ENCODE results near the gene FAM72D.
"Not testable (repeated sequence)": the region's sequence is repeated elsewhere in the genome, so short reads cannot be mapped to it uniquely, and the experiment has no call there.

The FAM72D gene

GRCh38 chr1:145094655-145095211 lies 1.0 kb upstream of the FAM72D start:
- WGBS (ENCODE audit: insufficient coverage): no CpG with 5 or more reads among the region's 46 CpGs

GRCh38 chr1:145101725-145102124 lies 6.0 kb downstream of the FAM72D start:
- DNase-seq; POLR2A ChIA-PET; H3K4me3 ChIP-seq (ENCODE audit: control insufficient read depth in 1 of 7, extremely low read depth in 1 of 7, insufficient read depth in 4 of 7, low read depth in 2 of 7, low read length in 6 of 7); H3K36me3 ChIP-seq (ENCODE audit: control insufficient read depth in 4 of 4, insufficient read depth in 4 of 4, low read length in 3 of 4); H3K9me3 ChIP-seq (ENCODE audit: control extremely low read depth in 1 of 5, control insufficient read depth in 4 of 5, insufficient read depth in 2 of 5, low read depth in 1 of 5, low read length in 4 of 5); H3K27ac ChIP-seq (ENCODE audit: insufficient read depth in 1 of 2, low read depth in 1 of 2, low read length in 2 of 2, poor library complexity in 1 of 2, severe bottlenecking in 2 of 2); H3K27me3 ChIP-seq (replicated peaks in 2 of 5; ENCODE audit: control insufficient read depth in 4 of 5, insufficient read depth in 5 of 5, low read length in 4 of 5); CTCF ChIA-PET; H3K4me1 ChIP-seq (ENCODE audit: control extremely low read depth in 1 of 4, control insufficient read depth in 4 of 4, insufficient read depth in 4 of 4, low read length in 3 of 4): not testable (repeated sequence)
- WGBS (ENCODE audit: insufficient coverage): no CpG with 5 or more reads among the region's 1 CpG

More at GRCh38 chr1:145094655-145095211, 1.0 kb upstream of the FAM72D start:
- CTCF ChIA-PET; H3K4me1 ChIP-seq (ENCODE audit: control extremely low read depth in 1 of 4, control insufficient read depth in 4 of 4, insufficient read depth in 4 of 4, low read length in 3 of 4); H3K27ac ChIP-seq (ENCODE audit: insufficient read depth in 1 of 2, low read depth in 1 of 2, low read length in 2 of 2, poor library complexity in 1 of 2, severe bottlenecking in 2 of 2); H3K36me3 ChIP-seq (ENCODE audit: control insufficient read depth in 4 of 4, insufficient read depth in 4 of 4, low read length in 3 of 4); DNase-seq; POLR2A ChIA-PET; H3K9me3 ChIP-seq (ENCODE audit: control extremely low read depth in 1 of 5, control insufficient read depth in 4 of 5, insufficient read depth in 2 of 5, low read depth in 1 of 5, low read length in 4 of 5); H3K27me3 ChIP-seq (replicated peaks in 2 of 5; ENCODE audit: control insufficient read depth in 4 of 5, insufficient read depth in 5 of 5, low read length in 4 of 5): not testable (repeated sequence)
- H3K4me3 ChIP-seq (ENCODE audit: control insufficient read depth in 1 of 7, extremely low read depth in 1 of 7, insufficient read depth in 4 of 7, low read depth in 2 of 7, low read length in 6 of 7): peak overlapping the region in 3 of 7 experiments; percentile 46 to 67 (median 53)

- CTCF ChIA-PET; H3K27me3 ChIP-seq (replicated peaks in 2 of 5; ENCODE audit: control insufficient read depth in 4 of 5, insufficient read depth in 5 of 5, low read length in 4 of 5); H3K36me3 ChIP-seq (ENCODE audit: control insufficient read depth in 4 of 4, insufficient read depth in 4 of 4, low read length in 3 of 4); H3K4me1 ChIP-seq (ENCODE audit: control extremely low read depth in 1 of 4, control insufficient read depth in 4 of 4, insufficient read depth in 4 of 4, low read length in 3 of 4); H3K9me3 ChIP-seq (ENCODE audit: control extremely low read depth in 1 of 5, control insufficient read depth in 4 of 5, insufficient read depth in 2 of 5, low read depth in 1 of 5, low read length in 4 of 5); DNase-seq; POLR2A ChIA-PET; H3K4me3 ChIP-seq (ENCODE audit: control insufficient read depth in 1 of 7, extremely low read depth in 1 of 7, insufficient read depth in 4 of 7, low read depth in 2 of 7, low read length in 6 of 7); H3K27ac ChIP-seq (ENCODE audit: insufficient read depth in 1 of 2, low read depth in 1 of 2, low read length in 2 of 2, poor library complexity in 1 of 2, severe bottlenecking in 2 of 2): not testable (repeated sequence)
- WGBS (ENCODE audit: insufficient coverage): no CpG with 5 or more reads among the region's 2 CpGs
These were observed 7.5 kb downstream of the FAM72D start for GRCh38 chr1:145103294-145103693.

- POLR2A ChIA-PET; H3K36me3 ChIP-seq (ENCODE audit: control insufficient read depth in 4 of 4, insufficient read depth in 4 of 4, low read length in 3 of 4); DNase-seq; H3K4me3 ChIP-seq (ENCODE audit: control insufficient read depth in 1 of 7, extremely low read depth in 1 of 7, insufficient read depth in 4 of 7, low read depth in 2 of 7, low read length in 6 of 7); H3K9me3 ChIP-seq (ENCODE audit: control extremely low read depth in 1 of 5, control insufficient read depth in 4 of 5, insufficient read depth in 2 of 5, low read depth in 1 of 5, low read length in 4 of 5); CTCF ChIA-PET; H3K27me3 ChIP-seq (replicated peaks in 2 of 5; ENCODE audit: control insufficient read depth in 4 of 5, insufficient read depth in 5 of 5, low read length in 4 of 5); H3K27ac ChIP-seq (ENCODE audit: insufficient read depth in 1 of 2, low read depth in 1 of 2, low read length in 2 of 2, poor library complexity in 1 of 2, severe bottlenecking in 2 of 2); H3K4me1 ChIP-seq (ENCODE audit: control extremely low read depth in 1 of 4, control insufficient read depth in 4 of 4, insufficient read depth in 4 of 4, low read length in 3 of 4): not testable (repeated sequence)
- WGBS (ENCODE audit: insufficient coverage): no CpG with 5 or more reads among the region's 3 CpGs
These were observed 15.9 kb downstream of the FAM72D start for GRCh38 chr1:145111674-145112073.

GRCh38 chr1:145112703-145113102 lies 16.9 kb downstream of the FAM72D start:
- DNase-seq; H3K4me1 ChIP-seq (ENCODE audit: control extremely low read depth in 1 of 4, control insufficient read depth in 4 of 4, insufficient read depth in 4 of 4, low read length in 3 of 4); H3K27ac ChIP-seq (ENCODE audit: insufficient read depth in 1 of 2, low read depth in 1 of 2, low read length in 2 of 2, poor library complexity in 1 of 2, severe bottlenecking in 2 of 2); H3K9me3 ChIP-seq (ENCODE audit: control extremely low read depth in 1 of 5, control insufficient read depth in 4 of 5, insufficient read depth in 2 of 5, low read depth in 1 of 5, low read length in 4 of 5); H3K4me3 ChIP-seq (ENCODE audit: control insufficient read depth in 1 of 7, extremely low read depth in 1 of 7, insufficient read depth in 4 of 7, low read depth in 2 of 7, low read length in 6 of 7); H3K36me3 ChIP-seq (ENCODE audit: control insufficient read depth in 4 of 4, insufficient read depth in 4 of 4, low read length in 3 of 4); H3K27me3 ChIP-seq (replicated peaks in 2 of 5; ENCODE audit: control insufficient read depth in 4 of 5, insufficient read depth in 5 of 5, low read length in 4 of 5); POLR2A ChIA-PET; CTCF ChIA-PET: not testable (repeated sequence)
- no CpG with 5 or more reads among the region's 3 CpGs for WGBS (ENCODE audit: insufficient coverage)

GRCh38 chr1:145114560-145115057 lies 18.8 kb downstream of the FAM72D start:
- POLR2A ChIA-PET: not testable (repeated sequence)

GRCh38 chr1:145115587-145116493 lies 20.1 kb downstream of the FAM72D start:
- no CpG with 5 or more reads among the region's 6 CpGs for WGBS (ENCODE audit: insufficient coverage)
- CTCF ChIA-PET, POLR2A ChIA-PET: not testable (repeated sequence)

More at GRCh38 chr1:145114560-145115057, 18.8 kb downstream of the FAM72D start:
- H3K27me3 ChIP-seq (replicated peaks in 2 of 5; ENCODE audit: control insufficient read depth in 4 of 5, insufficient read depth in 5 of 5, low read length in 4 of 5); H3K36me3 ChIP-seq (ENCODE audit: control insufficient read depth in 4 of 4, insufficient read depth in 4 of 4, low read length in 3 of 4); CTCF ChIA-PET; H3K27ac ChIP-seq (ENCODE audit: insufficient read depth in 1 of 2, low read depth in 1 of 2, low read length in 2 of 2, poor library complexity in 1 of 2, severe bottlenecking in 2 of 2); H3K4me3 ChIP-seq (ENCODE audit: control insufficient read depth in 1 of 7, extremely low read depth in 1 of 7, insufficient read depth in 4 of 7, low read depth in 2 of 7, low read length in 6 of 7); H3K4me1 ChIP-seq (ENCODE audit: control extremely low read depth in 1 of 4, control insufficient read depth in 4 of 4, insufficient read depth in 4 of 4, low read length in 3 of 4); H3K9me3 ChIP-seq (ENCODE audit: control extremely low read depth in 1 of 5, control insufficient read depth in 4 of 5, insufficient read depth in 2 of 5, low read depth in 1 of 5, low read length in 4 of 5); DNase-seq: not testable (repeated sequence)
- WGBS (ENCODE audit: insufficient coverage): no CpG with 5 or more reads among the region's 1 CpG

More at GRCh38 chr1:145115587-145116493, 20.1 kb downstream of the FAM72D start:
- not testable (repeated sequence) for H3K27ac ChIP-seq (ENCODE audit: insufficient read depth in 1 of 2, low read depth in 1 of 2, low read length in 2 of 2, poor library complexity in 1 of 2, severe bottlenecking in 2 of 2); H3K4me3 ChIP-seq (ENCODE audit: control insufficient read depth in 1 of 7, extremely low read depth in 1 of 7, insufficient read depth in 4 of 7, low read depth in 2 of 7, low read length in 6 of 7); H3K9me3 ChIP-seq (ENCODE audit: control extremely low read depth in 1 of 5, control insufficient read depth in 4 of 5, insufficient read depth in 2 of 5, low read depth in 1 of 5, low read length in 4 of 5); H3K27me3 ChIP-seq (replicated peaks in 2 of 5; ENCODE audit: control insufficient read depth in 4 of 5, insufficient read depth in 5 of 5, low read length in 4 of 5); DNase-seq; H3K36me3 ChIP-seq (ENCODE audit: control insufficient read depth in 4 of 4, insufficient read depth in 4 of 4, low read length in 3 of 4); H3K4me1 ChIP-seq (ENCODE audit: control extremely low read depth in 1 of 4, control insufficient read depth in 4 of 4, insufficient read depth in 4 of 4, low read length in 3 of 4)

Data from common myeloid progenitor, CD34-positive (primary cell).